GM19467 (cell line): ENCODE data around the gene WNT8A.

Experiments
- ATAC-seq: cut with Tn5 transposase; IDR thresholded peaks from one replicate; pipeline ENCODE4 v1.9.1; 2021; ENCODE audit warnings: mild to moderate bottlenecking, moderate library complexity; ENCODE audit not compliant: unreplicated experiment

Gene WNT8A

DNA sequence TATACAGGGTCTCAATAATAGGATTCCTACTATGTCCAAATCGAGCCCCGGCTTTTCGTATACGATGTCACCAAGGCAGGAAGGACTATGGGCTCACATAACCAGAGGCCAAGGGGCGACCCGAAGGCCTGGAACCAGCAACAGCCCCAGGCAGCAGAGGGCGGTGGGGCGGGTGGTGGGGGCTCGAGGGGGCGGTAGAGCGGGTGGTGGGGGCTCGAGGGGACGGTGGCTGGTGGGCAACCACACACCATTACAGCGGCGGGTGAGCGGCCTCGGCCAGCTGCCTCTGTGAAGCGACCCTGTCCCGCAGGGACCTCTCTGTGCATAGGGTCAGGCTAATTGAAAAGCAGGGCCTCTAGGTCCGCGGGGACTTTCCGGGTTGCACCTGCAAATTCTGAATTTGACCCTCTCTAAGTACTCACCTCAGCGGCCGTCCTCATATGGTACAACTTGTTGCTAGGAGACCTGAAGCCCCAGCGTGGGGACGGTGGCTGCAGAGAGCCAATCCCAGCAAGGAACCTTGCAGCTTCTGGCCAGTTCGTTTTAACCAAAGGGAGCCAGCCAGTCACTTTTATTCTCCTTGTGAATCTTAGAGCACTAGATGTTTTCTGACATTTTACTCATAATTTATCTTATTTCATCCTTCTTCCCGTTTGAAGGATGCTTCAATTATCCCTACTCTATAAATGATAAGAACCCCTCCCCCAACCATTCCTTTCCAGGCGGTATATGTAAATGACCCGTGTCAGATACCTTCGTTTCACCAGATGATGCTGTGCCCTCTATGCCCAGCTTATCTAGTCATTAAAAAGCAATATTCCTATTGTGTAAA lies 55.3 kb downstream of the WNT8A start, which contains the start of gene NME5:
Gene NME5 (minus strand): TSS at position 480 of the 832 bp plus-strand sequence. CDS start 648 bp downstream, outside the sequence.
- ATAC-seq = no peak

DNA sequence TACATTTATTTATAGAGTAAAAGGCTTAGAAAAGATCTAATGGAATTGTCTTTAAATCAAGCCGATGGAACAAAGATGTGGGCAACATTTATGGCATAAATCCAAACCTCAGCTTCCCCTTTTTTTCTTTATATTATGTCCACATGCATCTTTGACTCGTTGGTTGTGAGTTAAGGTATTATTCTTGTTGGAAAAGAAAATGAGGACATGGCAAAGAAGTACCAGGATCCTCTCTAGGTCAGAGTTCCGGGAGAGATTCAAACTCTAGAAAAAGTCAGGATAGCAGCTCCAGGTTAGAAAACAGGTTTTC lies 55.9 kb downstream of the WNT8A start:
- no peak for ATAC-seq

DNA sequence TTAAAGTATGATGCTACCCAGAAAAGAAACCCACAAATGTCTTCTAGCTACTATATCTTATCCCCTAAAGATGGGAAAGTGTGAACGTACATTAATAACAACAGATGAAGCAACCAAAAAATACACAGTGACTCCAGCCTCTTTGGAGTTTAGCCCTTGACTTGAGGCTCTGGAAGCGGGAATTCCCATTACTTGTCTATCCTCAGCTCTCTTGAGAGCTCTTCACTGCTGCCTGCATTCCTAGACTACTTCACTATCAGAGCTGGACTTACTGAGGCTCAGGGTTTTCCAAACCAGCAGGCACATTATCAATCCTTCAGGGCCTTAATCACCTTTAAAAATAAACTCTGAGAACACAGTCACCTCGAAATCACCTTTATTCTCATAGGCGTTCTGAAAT lies 56.4 kb downstream of the WNT8A start:
- no peak for ATAC-seq
